Osteocyte (in vitro differentiated cells): ENCODE measurements around the gene DOC2A. TPM values are rescaled to one million over a fixed set of nuclear protein-coding genes. Genes with fewer than 3 reads are reported as not detected.
A peak's percentile ranks its signal among the peaks of the same experiment; 100 is the strongest.

ENCODE experiments used
- DNase-seq: peaks from one replicate; pipeline ENCODE4 v3.0.0; 2021; ENCODE audit warnings: mixed read lengths; ENCODE audit not compliant: unreplicated experiment; ENCODE audit errors: extremely low spot score
- H3K27ac Mint-ChIP-seq: one replicate; pipeline ENCODE4 v1.8.0; 2021; ENCODE audit warnings: mild to moderate bottlenecking, mixed read lengths; ENCODE audit not compliant: unreplicated experiment
- H3K27me3 Mint-ChIP-seq: one replicate; pipeline ENCODE4 v1.8.0; 2021; ENCODE audit warnings: mixed read lengths; ENCODE audit not compliant: unreplicated experiment
- H3K36me3 Mint-ChIP-seq: one replicate; pipeline ENCODE4 v1.8.0; 2021; ENCODE audit warnings: mixed read lengths; ENCODE audit not compliant: unreplicated experiment
- H3K4me1 Mint-ChIP-seq: one replicate; pipeline ENCODE4 v1.8.0; 2021; ENCODE audit warnings: mixed read lengths; ENCODE audit not compliant: unreplicated experiment
- H3K4me3 Mint-ChIP-seq: one replicate; pipeline ENCODE4 v1.8.0; 2021; ENCODE audit warnings: mild to moderate bottlenecking, moderate library complexity, mixed read lengths; ENCODE audit not compliant: unreplicated experiment
- H3K9me3 Mint-ChIP-seq: one replicate; pipeline ENCODE4 v1.8.0; 2021; ENCODE audit warnings: mixed read lengths; ENCODE audit not compliant: unreplicated experiment
- CTCF ChIP-seq: fragments of 200-600 bp; sonication (generic); IDR thresholded peaks from 2 replicates; pipeline ENCODE4 v1.5.0; 2021; ENCODE audit warnings: antibody characterized with exemption, mild to moderate bottlenecking, moderate library complexity
- total RNA-seq: library from RNA; stranded (reverse); gene quantifications from 2 replicates; pipeline ENCODE4 v1.2.1, GENCODE V29; 2021

The DOC2A gene
- total RNA-seq, 1 donor from 2014 or later: 1.3 TPM

- no peak for TF ChIP-seq CTCF
- H3K9me3 Mint-ChIP-seq: no peaks in the 10 kb centered on the region
- peak overlapping the region; percentile 98 for H3K4me3 Mint-ChIP-seq
- H3K27ac Mint-ChIP-seq: peak overlapping the region; percentile 65
- DNase-seq: no peak
- peaks cover 30% of the 10 kb centered on the region for H3K4me1 Mint-ChIP-seq
- H3K36me3 Mint-ChIP-seq: peaks cover 26% of the 10 kb centered on the region
- H3K27me3 Mint-ChIP-seq: no peaks in the 10 kb centered on the region
These were observed 34.9 kb downstream of the DOC2A start for GRCh38 chr16:29975811-29976511.

GRCh38 chr16:29975134-29975538 is 35.7 kb downstream of the DOC2A start:
- Mint-ChIP-seq H3K27me3 (no peaks in the 10 kb centered on the region), H3K36me3 (peaks cover 21% of the 10 kb centered on the region), H3K9me3 (no peaks in the 10 kb centered on the region), H3K4me1 (peaks cover 30% of the 10 kb centered on the region), H3K4me3 (peak overlapping the region; percentile 98), H3K27ac (peak overlapping the region; percentile 94)
- DNase-seq: no peak
- TF ChIP-seq CTCF: no peak

- Mint-ChIP-seq H3K27ac (peak overlapping the region; percentile 94), H3K27me3 (no peaks in the 10 kb centered on the region), H3K4me1 (peaks cover 30% of the 10 kb centered on the region), H3K9me3 (no peaks in the 10 kb centered on the region), H3K4me3 (peak overlapping the region; percentile 98), H3K36me3 (peaks cover 19% of the 10 kb centered on the region)
- DNase-seq: no peak
- TF ChIP-seq CTCF: no peak
These were observed 36.3 kb downstream of the DOC2A start for GRCh38 chr16:29974291-29975133.

- H3K27me3 Mint-ChIP-seq: no peaks in the 10 kb centered on the region
- H3K9me3 Mint-ChIP-seq: no peaks in the 10 kb centered on the region
- TF ChIP-seq CTCF: no peak
- peak; percentile 100 for DNase-seq
- peaks cover 30% of the 10 kb centered on the region for H3K4me1 Mint-ChIP-seq
- peak within 1 kb of the TSS; percentile 94 for H3K27ac Mint-ChIP-seq
- H3K36me3 Mint-ChIP-seq: peaks cover 15% of the 10 kb centered on the region
- peak within 1 kb of the TSS; percentile 98 for H3K4me3 Mint-ChIP-seq
These were observed 37.2 kb downstream of the DOC2A start, which contains the start of gene TAOK2 for GRCh38 chr16:29973384-29974246. TAOK2 (plus strand) TSS chr16:29973868; CDS start chr16:29977773, 3,905 bp downstream.
